Measurements from ENCODE around the gene ZBTB40. TPM values are rescaled to one million over a fixed set of nuclear protein-coding genes. Genes with fewer than 3 reads are reported as not detected.

ZBTB40 gene
- total RNA-seq, 4 donors from 2014 or later: 12.0 to 17.3 (median 12.5) TPM

DNA sequence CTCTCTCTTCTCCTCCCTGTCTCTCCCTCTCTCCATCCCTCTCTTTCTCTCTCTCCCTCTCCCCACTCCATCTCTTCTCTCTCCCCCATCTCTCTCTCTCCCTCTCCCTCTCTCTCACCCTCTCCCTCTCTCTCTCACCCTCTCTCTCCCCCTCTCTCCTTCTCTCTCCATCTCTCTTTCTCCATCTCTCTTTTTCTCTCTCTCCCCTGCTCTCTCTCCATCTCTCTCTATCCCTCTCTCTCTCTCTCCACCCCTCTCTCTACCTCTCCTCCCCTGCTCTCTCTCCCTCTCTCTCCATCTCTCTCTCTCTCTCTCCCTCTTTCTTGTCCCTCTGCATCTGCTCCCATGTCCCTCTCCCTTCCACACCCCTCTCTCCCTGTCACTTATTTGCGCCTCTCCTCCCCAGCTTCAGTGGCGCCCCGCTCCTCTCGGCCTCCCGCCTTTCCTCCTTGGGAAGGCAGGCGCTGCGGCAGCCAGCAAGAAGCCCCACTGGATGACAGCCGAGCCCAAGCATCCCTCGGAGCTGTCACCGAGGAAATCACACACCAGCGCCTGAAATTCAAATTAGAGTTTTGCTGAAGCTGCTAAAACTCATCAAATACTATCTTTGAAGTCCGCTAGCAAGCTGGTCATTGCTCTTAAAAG is 96.3 kb downstream of the ZBTB40 start:
- intact Hi-C loops (cut with DNase I; ENCODE audit: low total_unique reads): no loop called here
- H3K4me1 ChIP-seq: no peaks in the 10 kb centered on the region
- peaks cover 6 to 25% (median 22%) of the 10 kb centered on the region in 3 donors for H3K27me3 ChIP-seq
- ATAC-seq (no peak), DNase-seq (no peak)
- H3K36me3 ChIP-seq: no peaks in the 10 kb centered on the region
- no peaks in the 10 kb centered on the region for H3K9me3 ChIP-seq
- in situ Hi-C loops (cut with MboI; ENCODE audit: low sequenced_read_pairs in 4 of 4): no loop called here
- no peak overlapping the region for H3K4me3 ChIP-seq
- TF ChIP-seq, protein P1, sequence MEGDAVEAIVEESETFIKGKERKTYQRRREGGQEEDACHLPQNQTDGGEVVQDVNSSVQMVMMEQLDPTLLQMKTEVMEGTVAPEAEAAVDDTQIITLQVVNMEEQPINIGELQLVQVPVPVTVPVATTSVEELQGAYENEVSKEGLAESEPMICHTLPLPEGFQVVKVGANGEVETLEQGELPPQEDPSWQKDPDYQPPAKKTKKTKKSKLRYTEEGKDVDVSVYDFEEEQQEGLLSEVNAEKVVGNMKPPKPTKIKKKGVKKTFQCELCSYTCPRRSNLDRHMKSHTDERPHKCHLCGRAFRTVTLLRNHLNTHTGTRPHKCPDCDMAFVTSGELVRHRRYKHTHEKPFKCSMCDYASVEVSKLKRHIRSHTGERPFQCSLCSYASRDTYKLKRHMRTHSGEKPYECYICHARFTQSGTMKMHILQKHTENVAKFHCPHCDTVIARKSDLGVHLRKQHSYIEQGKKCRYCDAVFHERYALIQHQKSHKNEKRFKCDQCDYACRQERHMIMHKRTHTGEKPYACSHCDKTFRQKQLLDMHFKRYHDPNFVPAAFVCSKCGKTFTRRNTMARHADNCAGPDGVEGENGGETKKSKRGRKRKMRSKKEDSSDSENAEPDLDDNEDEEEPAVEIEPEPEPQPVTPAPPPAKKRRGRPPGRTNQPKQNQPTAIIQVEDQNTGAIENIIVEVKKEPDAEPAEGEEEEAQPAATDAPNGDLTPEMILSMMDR (IDR thresholded peaks at IDR 0.05 in 4 of 5, conservative IDR thresholded peaks at IDR 0.05 in 1 of 5): no peak
- TF ChIP-seq POLR2A (IDR thresholded peaks at IDR 0.05): no peak
- H3K27ac ChIP-seq: no peak overlapping the region

DNA sequence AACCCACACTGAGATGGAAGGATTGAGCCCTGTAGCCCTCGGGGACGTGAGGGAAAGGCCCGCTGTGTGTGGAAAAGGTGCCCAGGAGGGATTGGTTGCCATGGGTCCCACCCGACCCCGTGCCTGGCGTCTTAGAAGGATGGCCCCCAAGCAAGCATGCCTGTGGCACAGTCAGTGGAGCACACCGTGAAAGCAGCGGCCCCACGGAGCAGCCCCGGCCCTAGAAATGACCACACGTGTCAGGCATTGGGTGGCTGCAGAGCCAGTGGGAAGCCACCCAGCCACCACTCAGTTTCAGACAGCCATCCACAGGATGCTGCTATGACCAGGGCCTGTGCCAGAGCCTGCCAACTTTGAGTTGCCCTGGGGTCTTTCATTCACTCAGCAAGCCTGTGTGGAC is 98.4 kb downstream of the ZBTB40 start:
- no peaks in the 10 kb centered on the region for H3K36me3 ChIP-seq
- no peaks in the 10 kb centered on the region for H3K4me1 ChIP-seq
- intact Hi-C loops (cut with DNase I; ENCODE audit: low total_unique reads) (no loop called here), in situ Hi-C loops (cut with MboI; ENCODE audit: low sequenced_read_pairs in 4 of 4) (no loop called here)
- no peak overlapping the region for H3K27ac ChIP-seq
- ATAC-seq: no peak
- H3K27me3 ChIP-seq: peaks cover 19 to 34% (median 29%) of the 10 kb centered on the region in 3 donors
- H3K4me3 ChIP-seq: no peak overlapping the region
- H3K9me3 ChIP-seq: no peaks in the 10 kb centered on the region
- TF ChIP-seq, protein P1 (IDR thresholded peaks at IDR 0.05 in 4 of 5, conservative IDR thresholded peaks at IDR 0.05 in 1 of 5): no peak
- no peak for TF ChIP-seq POLR2A (IDR thresholded peaks at IDR 0.05)
- DNase-seq: no peak

DNA sequence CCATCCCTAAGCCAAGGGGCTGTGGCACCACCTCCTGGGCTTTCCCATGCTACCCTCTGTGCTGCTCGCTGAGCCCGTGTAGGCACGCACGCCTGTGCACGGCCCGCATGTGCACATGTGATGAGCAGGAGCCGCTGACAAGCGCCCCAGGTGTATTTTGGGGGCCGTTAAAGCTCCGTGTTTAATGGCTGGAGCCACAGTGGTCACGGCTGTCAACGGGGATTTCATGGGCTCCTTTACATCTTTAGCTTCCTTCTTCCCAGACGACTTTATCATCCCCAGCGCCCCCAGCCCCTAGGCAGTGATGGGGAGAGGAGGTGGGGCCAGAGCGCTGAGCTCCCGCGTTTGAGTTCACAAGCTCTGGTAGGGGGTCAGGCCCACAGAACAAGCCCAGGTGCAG is 99.9 kb downstream of the ZBTB40 start:
- no peak for TF ChIP-seq POLR2A (IDR thresholded peaks at IDR 0.05)
- DNase-seq (no peak), ATAC-seq (no peak)
- Histone ChIP-seq H3K27ac (no peak overlapping the region), H3K9me3 (no peaks in the 10 kb centered on the region), H3K27me3 (peaks cover 28 to 44% (median 44%) of the 10 kb centered on the region in 3 donors), H3K4me1 (no peaks in the 10 kb centered on the region), H3K4me3 (no peak overlapping the region), H3K36me3 (no peaks in the 10 kb centered on the region)
- in situ Hi-C loops (cut with MboI; ENCODE audit: low sequenced_read_pairs in 4 of 4): no loop called here
- intact Hi-C loops (cut with DNase I; ENCODE audit: low total_unique reads): no loop called here

DNA sequence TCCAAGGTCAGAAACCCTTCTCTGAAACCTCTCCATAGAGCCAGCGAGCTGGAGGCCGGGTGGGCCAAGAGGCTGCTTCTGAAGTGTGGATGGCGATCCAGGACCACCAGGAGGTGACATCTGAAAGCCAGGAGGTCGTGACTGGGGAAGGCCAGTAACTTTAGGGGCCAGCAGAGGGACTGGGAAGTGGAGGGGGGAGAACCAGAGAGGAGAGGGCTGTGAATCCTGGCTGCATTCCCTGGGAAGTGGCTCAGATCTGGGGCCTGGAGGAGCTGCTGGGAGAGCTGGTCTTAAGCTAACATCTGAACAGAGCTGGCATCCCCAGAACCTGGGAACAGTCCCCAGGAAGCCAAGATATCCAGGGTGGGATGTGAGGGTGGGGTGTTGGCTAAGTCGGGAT is 100.4 kb downstream of the ZBTB40 start:
- in situ Hi-C loops (cut with MboI; ENCODE audit: low sequenced_read_pairs in 4 of 4) (no loop called here), intact Hi-C loops (cut with DNase I; ENCODE audit: low total_unique reads) (no loop called here)
- H3K36me3 ChIP-seq: no peaks in the 10 kb centered on the region
- H3K9me3 ChIP-seq: no peaks in the 10 kb centered on the region
- no peaks in the 10 kb centered on the region for H3K4me1 ChIP-seq
- H3K4me3 ChIP-seq: no peak overlapping the region
- DNase-seq (no peak), ATAC-seq (no peak)
- H3K27me3 ChIP-seq: peaks cover 33 to 48% (median 44%) of the 10 kb centered on the region in 3 donors
- no peak for TF ChIP-seq POLR2A (IDR thresholded peaks at IDR 0.05)
- TF ChIP-seq, protein P1 (IDR thresholded peaks at IDR 0.05 in 4 of 5, conservative IDR thresholded peaks at IDR 0.05 in 1 of 5): no peak
- no peak overlapping the region for H3K27ac ChIP-seq

GRCh38 chr1:22553104-22553880 is 101.6 kb downstream of the ZBTB40 start:
- TF ChIP-seq, protein P1 (IDR thresholded peaks at IDR 0.05 in 4 of 5, conservative IDR thresholded peaks at IDR 0.05 in 1 of 5): no peak
- TF ChIP-seq POLR2A (IDR thresholded peaks at IDR 0.05): no peak
- Histone ChIP-seq H3K4me1 (no peaks in the 10 kb centered on the region), H3K9me3 (no peaks in the 10 kb centered on the region), H3K4me3 (no peak overlapping the region), H3K36me3 (no peaks in the 10 kb centered on the region), H3K27ac (no peak overlapping the region), H3K27me3 (peaks cover 33 to 47% (median 42%) of the 10 kb centered on the region in 3 donors)
- no peak for ATAC-seq
- intact Hi-C loops (cut with DNase I; ENCODE audit: low total_unique reads) (no loop called here), in situ Hi-C loops (cut with MboI; ENCODE audit: low sequenced_read_pairs in 4 of 4) (no loop called here)
- DNase-seq: no peak

Measured in gastrocnemius medialis (tissue), 4 donors.